Measurements from ENCODE around the gene VSIG8.
"Not testable (repeated sequence)": the region's sequence is repeated elsewhere in the genome, so short reads cannot be mapped to it uniquely, and the experiment has no call there.

VSIG8 gene

GRCh38 chr1:159900086-159900680, 37.7 kb upstream of the VSIG8 start, which contains the start of gene CFAP45:
Gene CFAP45, minus strand, starts transcription at chr1:159900165. Its CDS starts 67 bp downstream, at chr1:159900098.
- no peak for TF ChIP-seq CTCF (IDR thresholded peaks at IDR 0.05; ENCODE audit: low read depth, low read length)
- H3K4me3 ChIP-seq (ENCODE audit: low read depth, low read length): no peak within 1 kb of the TSS

DNA sequence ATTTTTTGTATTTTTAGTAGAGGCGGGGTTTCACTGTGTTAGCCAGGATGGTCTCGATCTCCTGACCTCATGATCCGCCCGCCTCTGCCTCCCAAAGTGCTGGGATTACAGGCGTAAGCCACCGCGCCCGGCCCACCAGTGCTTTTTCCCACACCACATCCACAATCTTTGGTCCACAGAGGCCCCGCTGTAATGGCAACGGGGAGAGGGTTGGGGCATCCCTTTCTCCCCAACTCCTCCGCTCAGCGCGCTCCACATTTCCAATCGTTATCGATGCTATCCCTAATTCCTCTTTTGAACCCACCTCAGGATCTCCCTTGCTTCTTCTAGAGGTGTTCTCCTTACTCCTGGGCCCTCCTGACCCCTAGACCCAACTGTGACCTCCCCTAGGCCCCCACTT, 37.2 kb upstream of the VSIG8 start:
- not testable (repeated sequence) for H3K4me3 ChIP-seq (ENCODE audit: low read depth, low read length)

GRCh38 chr1:159898527-159898926, 36.1 kb upstream of the VSIG8 start:
- no peak overlapping the region for H3K4me3 ChIP-seq (ENCODE audit: low read depth, low read length)
- TF ChIP-seq CTCF (IDR thresholded peaks at IDR 0.05; ENCODE audit: low read depth, low read length): no peak

GRCh38 chr1:159897962-159898361, 35.5 kb upstream of the VSIG8 start:
- H3K4me3 ChIP-seq (ENCODE audit: low read depth, low read length): no peak overlapping the region
- TF ChIP-seq CTCF (IDR thresholded peaks at IDR 0.05; ENCODE audit: low read depth, low read length): no peak

DNA sequence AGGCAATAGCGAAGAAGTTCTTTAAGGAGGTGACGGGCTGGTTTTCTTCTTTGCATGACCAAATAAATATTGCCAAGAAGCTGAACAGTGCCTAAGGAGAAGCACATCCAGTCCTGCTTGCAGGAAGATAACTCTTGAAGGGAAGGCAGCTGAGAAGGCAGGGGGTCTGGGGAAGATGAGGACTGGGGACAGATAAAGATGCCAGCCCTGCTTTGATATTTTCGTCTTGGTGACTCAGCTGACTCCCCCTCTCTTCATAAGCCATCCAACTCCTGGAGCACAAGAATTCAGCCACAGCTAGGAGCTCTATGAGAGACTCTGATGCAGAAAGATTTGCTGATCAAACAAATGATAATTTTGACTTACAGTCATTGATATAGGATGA, 34.1 kb upstream of the VSIG8 start:
- no peak overlapping the region for H3K4me3 ChIP-seq (ENCODE audit: low read depth, low read length)
- no peak for TF ChIP-seq CTCF (IDR thresholded peaks at IDR 0.05; ENCODE audit: low read depth, low read length)

- TF ChIP-seq CTCF (IDR thresholded peaks at IDR 0.05; ENCODE audit: low read depth, low read length): no peak
- H3K4me3 ChIP-seq (ENCODE audit: low read depth, low read length): no peak overlapping the region
Measured at GRCh38 chr1:159895836-159896545, 33.5 kb upstream of the VSIG8 start.

- TF ChIP-seq CTCF (IDR thresholded peaks at IDR 0.05; ENCODE audit: low read depth, low read length): no peak
- H3K4me3 ChIP-seq (ENCODE audit: low read depth, low read length): no peak overlapping the region
Measured at GRCh38 chr1:159895286-159895685, 32.8 kb upstream of the VSIG8 start.

Data from WI38 (cell line).